A549 (cell line): ENCODE measurements around the gene PBX3. TPM values are rescaled to one million over a fixed set of nuclear protein-coding genes. Genes with fewer than 3 reads are reported as not detected.

ENCODE experiments used
- ATAC-seq, 2 experiments: fragments of 200-7000 bp in 1 of 2; fragments of >200 bp in 1 of 2; cut with Nextera tagmentation in 1 of 2; cut with Tn5 transposase in 1 of 2; 3 replicates each; pipeline versions ENCODE4 v1.8.0 to v1.9.1; 2018 to 2020; ENCODE audit warnings: mild to moderate bottlenecking in 1 of 2, moderate library complexity in 1 of 2
- CTCF ChIA-PET: fragments of 300-600 bp; sonication (Branson Sonifier 250); formaldehyde crosslinking; extraction: SDS; loops from one replicate; lab custom pipeline; 2021; ENCODE audit warnings: antibody characterized with exemption, inconsistent platforms; lab: Yijun Ruan, JAX
- POLR2A ChIA-PET: fragments of 350-600 bp; formaldehyde crosslinking; extraction: SDS; loops from one replicate; lab custom pipeline; 2021; ENCODE audit warnings: antibody characterized with exemption, inconsistent platforms; lab: Yijun Ruan, JAX
- DNase-seq, 2 experiments: peaks; one replicate each; pipeline versions ENCODE4 v3.0.0 to v3.0.0-alpha.2; 2011 to 2016; ENCODE audit warnings: low read depth in 1 of 2, low spot score in 1 of 2
- FAIRE-seq: peaks from 2 replicates; lab custom pipeline; 2011; peaks lifted over from hg19 to GRCh38; lab: Jason Lieb, UNC
- H3K27ac ChIP-seq, 2 experiments: fragments of >200 bp; sonication (Bioruptor Twin); formaldehyde crosslinking; 3 replicates each; pipeline ENCODE4 v1.5.1; 2016 to 2017
- H3K4me1 ChIP-seq: fragments of >200 bp; sonication (Bioruptor Twin); formaldehyde crosslinking; 3 replicates; pipeline ENCODE4 v1.6.1; 2016
- H3K4me2 ChIP-seq: fragments of >200 bp; sonication (Bioruptor Twin); formaldehyde crosslinking; 3 replicates; pipeline ENCODE4 v1.6.1; 2016
- H3K4me3 ChIP-seq: fragments of >200 bp; sonication (Bioruptor Twin); formaldehyde crosslinking; 3 replicates; pipeline ENCODE4 v1.5.1; 2016
- H3K9me3 ChIP-seq: fragments of >200 bp; sonication (Bioruptor Twin); formaldehyde crosslinking; 3 replicates; pipeline ENCODE4 v1.6.1; 2016
- CBX8 ChIP-seq: fragments of 200-600 bp; sonication (generic); IDR thresholded peaks from 2 replicates; pipeline ENCODE4 v1.6.1; 2016
- CHD2 ChIP-seq: fragments of 150-350 bp; IDR thresholded peaks from 2 replicates; pipeline ENCODE4 v1.6.1; 2014; ENCODE audit warnings: low read length; ENCODE audit not compliant: partially characterized antibody
- CHD4 ChIP-seq: fragments of 200-600 bp; sonication (generic); IDR thresholded peaks from 2 replicates; pipeline ENCODE4 v1.6.1; 2016; ENCODE audit warnings: antibody characterized with exemption, mild to moderate bottlenecking, borderline replicate concordance
- EHF ChIP-seq: fragments of 250-450 bp; sonication (Bioruptor Pico); IDR thresholded peaks from 2 replicates; pipeline ENCODE4 v1.5.0; 2020; ENCODE audit warnings: mild to moderate bottlenecking
- EHMT2 ChIP-seq: fragments of 200-600 bp; sonication (generic); IDR thresholded peaks from 2 replicates; pipeline ENCODE4 v1.6.1; 2016; ENCODE audit warnings: antibody characterized with exemption, low read depth, mild to moderate bottlenecking, moderate library complexity
- FOSB ChIP-seq: fragments of 250-450 bp; sonication (Bioruptor Pico); IDR thresholded peaks from 2 replicates; pipeline ENCODE4 v1.5.0; 2020; ENCODE audit warnings: mild to moderate bottlenecking, moderate library complexity
- FOSL2 ChIP-seq, 2 experiments: fragments of 450-650 bp in 1 of 2; fragments of >200 bp in 1 of 2; sonication (Bioruptor Twin) in 1 of 2; formaldehyde crosslinking; IDR thresholded peaks; 2 replicates each; pipeline versions ENCODE4 v1.5.0 to v1.6.1; 2016 to 2020; ENCODE audit warnings: mild to moderate bottlenecking in 1 of 2, moderate library complexity in 1 of 2
- GATA3 ChIP-seq: IDR thresholded peaks from 2 replicates; pipeline ENCODE4 v1.6.1; 2012; ENCODE audit warnings: borderline replicate concordance
- HMGXB4 ChIP-seq: fragments of 250-450 bp; sonication (Bioruptor Pico); IDR thresholded peaks from 2 replicates; pipeline ENCODE4 v1.5.0; 2021; ENCODE audit warnings: mild to moderate bottlenecking, moderate library complexity, borderline replicate concordance
- HOXB5 ChIP-seq: fragments of 250-450 bp; sonication (Bioruptor Pico); IDR thresholded peaks from 2 replicates; pipeline ENCODE4 v1.5.0; 2020; ENCODE audit warnings: mild to moderate bottlenecking, moderate library complexity
- MAX ChIP-seq: IDR thresholded peaks from 2 replicates; pipeline ENCODE4 v1.6.1; 2012
- NPAS2 ChIP-seq: fragments of 250-450 bp; sonication (Bioruptor Pico); IDR thresholded peaks from 2 replicates; pipeline ENCODE4 v1.8.0; 2022; ENCODE audit warnings: mild to moderate bottlenecking, moderate library complexity, borderline replicate concordance
- PHF8 ChIP-seq: fragments of 200-600 bp; sonication (generic); IDR thresholded peaks from 2 replicates; pipeline ENCODE4 v1.6.1; 2016; ENCODE audit warnings: low read depth, mild to moderate bottlenecking, antibody characterized with exemption, moderate library complexity, borderline replicate concordance
- POLR2A ChIP-seq: IDR thresholded peaks from 2 replicates; pipeline ENCODE4 v1.6.1; 2012; ENCODE audit warnings: mild to moderate bottlenecking, low read length
- POLR2AphosphoS2 ChIP-seq: conservative IDR thresholded peaks from 2 replicates; pipeline ENCODE4 v1.6.1; 2012; ENCODE audit warnings: low read length, improper control_type of control experiment, inconsistent platforms
- RARB ChIP-seq: fragments of 250-450 bp; sonication (Bioruptor Pico); IDR thresholded peaks from 2 replicates; pipeline ENCODE4 v1.8.0; 2021; ENCODE audit warnings: mild to moderate bottlenecking, moderate library complexity
- TFCP2L1 ChIP-seq: fragments of 250-450 bp; sonication (Bioruptor Pico); IDR thresholded peaks from 2 replicates; pipeline ENCODE4 v1.5.0; 2021; ENCODE audit warnings: mild to moderate bottlenecking
- ZNF302 ChIP-seq: fragments of 250-450 bp; sonication (Bioruptor Pico); IDR thresholded peaks from 2 replicates; pipeline ENCODE4 v1.9.0; 2021; ENCODE audit warnings: inconsistent platforms, mild to moderate bottlenecking, moderate library complexity
- WGBS: methylation state at CpG from one replicate; pipeline ENCODE4 v1.1.6; 2017; ENCODE audit errors: missing lambda C conversion rate; 5-methylcytosine and 5-hydroxymethylcytosine counted together
- polyA plus RNA-seq, 4 experiments: library from polyadenylated mRNA; depleted of rRNA in 3 of 4; stranded (reverse); fragments of >200 nt; fragmentation: RNase III in 1 of 4; extraction: RNeasy Plus Mini Kit Qiagen cat#74134 plus additional on column Dnase treatment in 1 of 4; gene quantifications; 2 replicates in 3 of 4; 3 replicates in 1 of 4; pipeline ENCODE4 v1.2.3, GENCODE V29; 2011 to 2017
- TF ChIP-seq, protein P1 (sequence below): fragments of 200-600 bp; sonication (generic); IDR thresholded peaks from 2 replicates; pipeline ENCODE4 v1.6.1; 2016; ENCODE audit warnings: antibody characterized with exemption, mild to moderate bottlenecking, moderate library complexity
- TF ChIP-seq, protein P2 (sequence below): fragments of 150-350 bp; IDR thresholded peaks from 2 replicates; pipeline ENCODE4 v1.6.1; 2014; ENCODE audit warnings: low read depth, mild to moderate bottlenecking, low read length

The PBX3 gene
- polyA plus RNA-seq, 2 of the 4 experiments (the other 2 are of a cell fraction): 10.7 to 23.5 TPM

- H3K4me2 ChIP-seq: no peak overlapping the region
- H3K4me1 ChIP-seq: no peaks in the 10 kb centered on the region
- CTCF ChIA-PET: interaction anchor here (0.6 kb wide), 1 partner anchor 30 kb away, joined by 3 read pairs; no protein-coding TSS in a partner anchor
- H3K9me3 ChIP-seq: no peaks in the 10 kb centered on the region
- TF ChIP-seq HOXB5 (CRISPR knock-in tag) (no peak), FOSB (no peak), POLR2A (no peak), NPAS2 (no peak), EHMT2 (no peak), RARB (CRISPR knock-in tag) (no peak), CBX8 (no peak), EHF (CRISPR knock-in tag) (no peak), ZNF302 (CRISPR knock-in tag) (no peak), GATA3 (no peak), MAX (no peak), CHD4 (no peak), FOSL2 (IDR thresholded peaks at IDR 0.05) (no peak), FOSL2 (CRISPR knock-in tag; IDR thresholded peaks at IDR 0.05) (no peak), PHF8 (no peak), TFCP2L1 (CRISPR knock-in tag) (no peak), CHD2 (no peak)
- TF ChIP-seq, protein P1, sequence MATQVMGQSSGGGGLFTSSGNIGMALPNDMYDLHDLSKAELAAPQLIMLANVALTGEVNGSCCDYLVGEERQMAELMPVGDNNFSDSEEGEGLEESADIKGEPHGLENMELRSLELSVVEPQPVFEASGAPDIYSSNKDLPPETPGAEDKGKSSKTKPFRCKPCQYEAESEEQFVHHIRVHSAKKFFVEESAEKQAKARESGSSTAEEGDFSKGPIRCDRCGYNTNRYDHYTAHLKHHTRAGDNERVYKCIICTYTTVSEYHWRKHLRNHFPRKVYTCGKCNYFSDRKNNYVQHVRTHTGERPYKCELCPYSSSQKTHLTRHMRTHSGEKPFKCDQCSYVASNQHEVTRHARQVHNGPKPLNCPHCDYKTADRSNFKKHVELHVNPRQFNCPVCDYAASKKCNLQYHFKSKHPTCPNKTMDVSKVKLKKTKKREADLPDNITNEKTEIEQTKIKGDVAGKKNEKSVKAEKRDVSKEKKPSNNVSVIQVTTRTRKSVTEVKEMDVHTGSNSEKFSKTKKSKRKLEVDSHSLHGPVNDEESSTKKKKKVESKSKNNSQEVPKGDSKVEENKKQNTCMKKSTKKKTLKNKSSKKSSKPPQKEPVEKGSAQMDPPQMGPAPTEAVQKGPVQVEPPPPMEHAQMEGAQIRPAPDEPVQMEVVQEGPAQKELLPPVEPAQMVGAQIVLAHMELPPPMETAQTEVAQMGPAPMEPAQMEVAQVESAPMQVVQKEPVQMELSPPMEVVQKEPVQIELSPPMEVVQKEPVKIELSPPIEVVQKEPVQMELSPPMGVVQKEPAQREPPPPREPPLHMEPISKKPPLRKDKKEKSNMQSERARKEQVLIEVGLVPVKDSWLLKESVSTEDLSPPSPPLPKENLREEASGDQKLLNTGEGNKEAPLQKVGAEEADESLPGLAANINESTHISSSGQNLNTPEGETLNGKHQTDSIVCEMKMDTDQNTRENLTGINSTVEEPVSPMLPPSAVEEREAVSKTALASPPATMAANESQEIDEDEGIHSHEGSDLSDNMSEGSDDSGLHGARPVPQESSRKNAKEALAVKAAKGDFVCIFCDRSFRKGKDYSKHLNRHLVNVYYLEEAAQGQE: no peak
- H3K27ac ChIP-seq: no peak overlapping the region
- ATAC-seq (no peak), FAIRE-seq (no peak), DNase-seq (no peak)
- H3K4me3 ChIP-seq: no peak overlapping the region
- POLR2A ChIA-PET: no interaction called here
- WGBS: 68% methylated on average over 9 of the region's 9 CpGs
Measured at GRCh38 chr9:125966466-125966865, 219.3 kb downstream of the PBX3 start.

GRCh38 chr9:125966959-125967711, 220.0 kb downstream of the PBX3 start:
- Histone ChIP-seq H3K9me3 (no peaks in the 10 kb centered on the region), H3K4me2 (no peak overlapping the region), H3K4me3 (no peak overlapping the region), H3K27ac (no peak overlapping the region), H3K4me1 (no peaks in the 10 kb centered on the region)
- DNase-seq: no peak
- ChIA-PET CTCF (no interaction called here), POLR2A (no interaction called here)
- WGBS: 86% methylated on average over 11 of the region's 11 CpGs
- TF ChIP-seq HMGXB4 (CRISPR knock-in tag) (no peak), ZNF302 (CRISPR knock-in tag) (no peak), POLR2AphosphoS2 (no peak), CHD4 (no peak)
- TF ChIP-seq, protein P2, sequence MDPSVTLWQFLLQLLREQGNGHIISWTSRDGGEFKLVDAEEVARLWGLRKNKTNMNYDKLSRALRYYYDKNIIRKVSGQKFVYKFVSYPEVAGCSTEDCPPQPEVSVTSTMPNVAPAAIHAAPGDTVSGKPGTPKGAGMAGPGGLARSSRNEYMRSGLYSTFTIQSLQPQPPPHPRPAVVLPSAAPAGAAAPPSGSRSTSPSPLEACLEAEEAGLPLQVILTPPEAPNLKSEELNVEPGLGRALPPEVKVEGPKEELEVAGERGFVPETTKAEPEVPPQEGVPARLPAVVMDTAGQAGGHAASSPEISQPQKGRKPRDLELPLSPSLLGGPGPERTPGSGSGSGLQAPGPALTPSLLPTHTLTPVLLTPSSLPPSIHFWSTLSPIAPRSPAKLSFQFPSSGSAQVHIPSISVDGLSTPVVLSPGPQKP: no peak
- no peak for ATAC-seq
- FAIRE-seq: no peak
